Transverse colon (tissue), 3 donors: ENCODE measurements around the gene MAMDC2.

Experiments used
- CTCF ChIP-seq, 5 experiments: fragments of 200-600 bp in 3 of 5; fragments of 450-650 bp in 2 of 5; sonication (generic) in 3 of 5; IDR thresholded peaks; 1 replicate in 2 of 5; 2 replicates in 3 of 5; pipeline ENCODE4 v1.5.1; 2016 to 2017; ENCODE audit warnings: antibody characterized with exemption in 5 of 5, inconsistent platforms in 3 of 5, mild to moderate bottlenecking in 2 of 5, moderate library complexity in 1 of 5
- EP300 ChIP-seq: sonication (generic); formaldehyde crosslinking; IDR thresholded peaks from one replicate; pipeline ENCODE4 v1.6.1; 2017; ENCODE audit warnings: antibody characterized with exemption, low read depth
- POLR2A ChIP-seq: fragments of 450-650 bp; IDR thresholded peaks from one replicate; pipeline ENCODE4 v1.6.1; 2016; ENCODE audit warnings: antibody characterized with exemption, mild to moderate bottlenecking, moderate library complexity

GRCh38 chr9:70262366-70262765 lies 218.7 kb downstream of the MAMDC2 start:
- TF ChIP-seq CTCF (IDR thresholded peaks at IDR 0.05) (no peak), POLR2A (no peak), EP300 (no peak)
